Gastroesophageal sphincter (tissue), 4 donors: ENCODE data around the gene TDRD9. TPM values are rescaled to one million over a fixed set of nuclear protein-coding genes. Genes with fewer than 3 reads are reported as not detected.

Source experiments
- ATAC-seq: fragments of 150-250 bp; one replicate; pipeline ENCODE4 v1.9.1; 2016; ENCODE audit warnings: mild to moderate bottlenecking, moderate library complexity
- H3K27ac ChIP-seq, 4 donors: fragments of 200-600 bp; sonication (generic) in 3 of 4; 1 replicate in 3 of 4; 2 replicates in 1 of 4; pipeline ENCODE4 v1.5.1; 2016 to 2019
- H3K27me3 ChIP-seq: fragments of 200-600 bp; sonication (generic); one replicate; pipeline ENCODE4 v1.5.1; 2019
- H3K36me3 ChIP-seq, 2 donors: fragments of 200-600 bp; sonication (generic); one replicate each; pipeline ENCODE4 v1.5.1; 2019; ENCODE audit warnings: control low read depth in 1 of 2
- H3K4me1 ChIP-seq, 3 donors: fragments of 200-600 bp; sonication (generic); 1 replicate in 2 of 3; 2 replicates in 1 of 3; pipeline ENCODE4 v1.5.1; 2016 to 2019; ENCODE audit warnings: control low read depth in 2 of 3
- H3K4me3 ChIP-seq, 2 donors: fragments of 200-600 bp; sonication (generic); one replicate each; pipeline ENCODE4 v1.5.1; 2019; ENCODE audit warnings: mild to moderate bottlenecking in 1 of 2, moderate library complexity in 1 of 2
- H3K9me3 ChIP-seq, 3 donors: fragments of 200-600 bp; sonication (generic); one replicate each; pipeline ENCODE4 v1.5.1; 2017 to 2019; ENCODE audit warnings: control low read depth in 2 of 3
- CTCF ChIP-seq, 4 experiments: fragments of 200-600 bp in 2 of 4; fragments of 450-650 bp in 2 of 4; sonication (generic) in 1 of 4; IDR thresholded peaks; one replicate each; pipeline ENCODE4 v1.5.1; 2017 to 2019; ENCODE audit warnings: antibody characterized with exemption in 4 of 4, mild to moderate bottlenecking in 2 of 4, moderate library complexity in 2 of 4
- EP300 ChIP-seq: sonication (generic); formaldehyde crosslinking; IDR thresholded peaks from one replicate; pipeline ENCODE4 v1.6.1; 2017; ENCODE audit warnings: antibody characterized with exemption, mild to moderate bottlenecking
- POLR2A ChIP-seq, 2 donors: fragments of 450-650 bp; IDR thresholded peaks; one replicate each; pipeline ENCODE4 v1.6.1; 2017; ENCODE audit warnings: antibody characterized with exemption in 2 of 2, mild to moderate bottlenecking in 2 of 2, moderate library complexity in 1 of 2
- POLR2AphosphoS5 ChIP-seq: sonication (generic); formaldehyde crosslinking; IDR thresholded peaks from one replicate; pipeline ENCODE4 v1.6.1; 2017; ENCODE audit warnings: antibody characterized with exemption
- WGBS, 2 donors: methylation state at CpG; one replicate each; pipeline ENCODE4 v1.1.5; 2018; ENCODE audit warnings: low coverage in 1 of 2; 5-methylcytosine and 5-hydroxymethylcytosine counted together
- total RNA-seq, 4 donors: library from RNA; depleted of rRNA; stranded (reverse); fragments of >200 nt; gene quantifications; one replicate each; pipeline ENCODE4 v1.1.0, GENCODE V29; 2016

TDRD9 gene
- total RNA-seq, 4 donors from 2014 or later = 1.6 to 5.4 (median 2.3) TPM

GRCh38 chr14:104023325-104024055 is 95.2 kb downstream of the TDRD9 start:
- TF ChIP-seq POLR2A (IDR thresholded peaks at IDR 0.05) (no peak), CTCF (IDR thresholded peaks at IDR 0.05) (no peak), EP300 (no peak), POLR2AphosphoS5 (no peak)
- Histone ChIP-seq H3K4me3 (no peak overlapping the region), H3K4me1 (no peaks in the 10 kb centered on the region), H3K9me3 (no peaks in the 10 kb centered on the region), H3K36me3 (no peaks in the 10 kb centered on the region), H3K27me3 (peaks cover 28% of the 10 kb centered on the region), H3K27ac (no peak overlapping the region)
- 60 to 80% methylated on average over 1 to 2 of the region's 2 CpGs for WGBS, 2 donors
- no peak for ATAC-seq

GRCh38 chr14:104025534-104025933 is 97.3 kb downstream of the TDRD9 start:
- Histone ChIP-seq H3K9me3 (no peaks in the 10 kb centered on the region), H3K4me1 (no peaks in the 10 kb centered on the region), H3K36me3 (no peaks in the 10 kb centered on the region), H3K4me3 (no peak overlapping the region), H3K27me3 (peaks cover 33% of the 10 kb centered on the region), H3K27ac (no peak overlapping the region)
- no peak for TF ChIP-seq EP300
- no peak for TF ChIP-seq CTCF (IDR thresholded peaks at IDR 0.05)
- TF ChIP-seq POLR2A (IDR thresholded peaks at IDR 0.05) = no peak
- TF ChIP-seq POLR2AphosphoS5 = no peak
- 33 to 52% methylated on average over 1 to 2 of the region's 3 CpGs for WGBS, 2 donors
- ATAC-seq = no peak

GRCh38 chr14:104026024-104026423 is 97.8 kb downstream of the TDRD9 start:
- Histone ChIP-seq H3K4me3 (no peak overlapping the region), H3K36me3 (no peaks in the 10 kb centered on the region), H3K9me3 (no peaks in the 10 kb centered on the region), H3K27ac (no peak overlapping the region), H3K27me3 (peaks cover 28% of the 10 kb centered on the region), H3K4me1 (no peaks in the 10 kb centered on the region)
- TF ChIP-seq CTCF (IDR thresholded peaks at IDR 0.05) = no peak
- TF ChIP-seq EP300 = no peak
- TF ChIP-seq POLR2AphosphoS5 = no peak
- no peak for TF ChIP-seq POLR2A (IDR thresholded peaks at IDR 0.05)
- 57 to 78% methylated on average over 1 of the region's 1 CpG for WGBS, 2 donors
- no peak for ATAC-seq

GRCh38 chr14:104030958-104031357 is 102.7 kb downstream of the TDRD9 start:
- no peak for ATAC-seq
- WGBS, 2 donors = 24 to 39% methylated on average over 3 of the region's 3 CpGs
- Histone ChIP-seq H3K36me3 (no peaks in the 10 kb centered on the region), H3K4me1 (no peaks in the 10 kb centered on the region), H3K9me3 (no peaks in the 10 kb centered on the region), H3K27ac (no peak overlapping the region), H3K4me3 (no peak overlapping the region), H3K27me3 (peaks cover 20% of the 10 kb centered on the region)
- TF ChIP-seq POLR2A (IDR thresholded peaks at IDR 0.05) = no peak
- no peak for TF ChIP-seq POLR2AphosphoS5
- TF ChIP-seq CTCF (IDR thresholded peaks at IDR 0.05) = no peak
- TF ChIP-seq EP300 = no peak

- Histone ChIP-seq H3K27ac (no peak overlapping the region), H3K9me3 (no peaks in the 10 kb centered on the region), H3K27me3 (peaks cover 20% of the 10 kb centered on the region), H3K4me1 (no peaks in the 10 kb centered on the region), H3K36me3 (no peaks in the 10 kb centered on the region), H3K4me3 (no peak overlapping the region)
- TF ChIP-seq EP300 (no peak), POLR2A (IDR thresholded peaks at IDR 0.05) (no peak), CTCF (IDR thresholded peaks at IDR 0.05) (no peak), POLR2AphosphoS5 (no peak)
- WGBS, 2 donors = 25% methylated on average over 3 of the region's 5 CpGs; no CpG with 5 or more reads in 1 of the 2 donors
- no peak for ATAC-seq
These were observed 103.1 kb downstream of the TDRD9 start for GRCh38 chr14:104031384-104031783.
